ENCODE results near the gene TNFRSF8. TPM values are rescaled to one million over a fixed set of nuclear protein-coding genes. Genes with fewer than 3 reads are reported as not detected.

TNFRSF8 gene
- total RNA-seq, 1 donor from 2014 or later = 0.35 TPM

DNA sequence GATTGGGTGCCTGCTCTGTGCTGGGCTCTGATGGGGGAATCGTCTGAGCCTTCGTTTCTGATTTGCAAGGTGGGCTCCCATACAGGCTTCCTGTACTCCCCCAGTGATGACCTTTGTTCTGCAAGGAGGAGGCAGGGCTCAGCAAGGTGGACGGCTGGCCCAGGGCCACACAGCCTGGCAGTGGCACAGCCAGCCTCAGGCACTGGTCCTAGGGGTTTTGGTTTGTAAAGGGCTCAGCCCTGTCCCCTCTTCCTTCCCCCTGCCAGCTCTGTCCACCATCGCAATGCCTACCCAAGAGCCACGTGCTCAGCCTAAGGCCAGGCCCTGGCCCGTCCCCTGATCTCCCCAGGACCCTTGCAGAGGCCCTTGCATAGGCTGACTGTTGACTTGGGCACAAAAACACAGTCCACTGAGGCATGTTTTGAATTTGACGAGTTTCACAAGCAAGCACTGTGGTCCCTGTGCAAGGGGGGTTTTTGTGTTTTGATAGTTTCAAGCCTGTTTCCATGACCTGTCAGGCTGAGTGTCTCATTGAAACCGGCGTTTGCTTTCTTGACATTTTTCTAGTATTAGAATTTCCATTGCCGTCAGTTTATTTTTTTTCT is 64.2 kb downstream of the TNFRSF8 start:
- TF ChIP-seq, protein P1, sequence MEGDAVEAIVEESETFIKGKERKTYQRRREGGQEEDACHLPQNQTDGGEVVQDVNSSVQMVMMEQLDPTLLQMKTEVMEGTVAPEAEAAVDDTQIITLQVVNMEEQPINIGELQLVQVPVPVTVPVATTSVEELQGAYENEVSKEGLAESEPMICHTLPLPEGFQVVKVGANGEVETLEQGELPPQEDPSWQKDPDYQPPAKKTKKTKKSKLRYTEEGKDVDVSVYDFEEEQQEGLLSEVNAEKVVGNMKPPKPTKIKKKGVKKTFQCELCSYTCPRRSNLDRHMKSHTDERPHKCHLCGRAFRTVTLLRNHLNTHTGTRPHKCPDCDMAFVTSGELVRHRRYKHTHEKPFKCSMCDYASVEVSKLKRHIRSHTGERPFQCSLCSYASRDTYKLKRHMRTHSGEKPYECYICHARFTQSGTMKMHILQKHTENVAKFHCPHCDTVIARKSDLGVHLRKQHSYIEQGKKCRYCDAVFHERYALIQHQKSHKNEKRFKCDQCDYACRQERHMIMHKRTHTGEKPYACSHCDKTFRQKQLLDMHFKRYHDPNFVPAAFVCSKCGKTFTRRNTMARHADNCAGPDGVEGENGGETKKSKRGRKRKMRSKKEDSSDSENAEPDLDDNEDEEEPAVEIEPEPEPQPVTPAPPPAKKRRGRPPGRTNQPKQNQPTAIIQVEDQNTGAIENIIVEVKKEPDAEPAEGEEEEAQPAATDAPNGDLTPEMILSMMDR (conservative IDR thresholded peaks at IDR 0.05; ENCODE audit: low read depth, low read length) = no peak
- no peak overlapping the region for H3K4me3 ChIP-seq (ENCODE audit: low read depth, low read length)
- no peak for DNase-seq (ENCODE audit: low read depth)

DNA sequence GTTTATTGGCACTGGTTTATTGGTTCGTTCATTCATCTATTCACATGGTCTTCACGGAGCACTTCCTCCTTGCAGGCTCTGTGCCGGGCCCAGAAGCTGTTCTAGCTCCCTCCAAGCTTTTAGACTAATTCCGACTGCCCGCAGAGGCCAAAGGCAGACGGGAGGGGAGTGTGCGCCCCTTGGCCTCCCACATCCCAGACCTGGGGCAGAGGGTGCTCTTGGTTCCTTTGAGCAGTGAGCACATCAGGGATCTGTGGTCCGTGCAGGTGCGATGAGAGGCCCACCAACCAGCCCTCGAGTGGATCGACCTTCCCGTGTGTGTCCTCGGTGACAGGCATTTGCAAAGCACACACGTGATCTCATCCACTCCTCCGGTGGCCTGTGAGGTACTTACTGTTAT is 65.0 kb downstream of the TNFRSF8 start:
- DNase-seq (ENCODE audit: low read depth) = no peak
- TF ChIP-seq, protein P1 (conservative IDR thresholded peaks at IDR 0.05; ENCODE audit: low read depth, low read length) = no peak
- H3K4me3 ChIP-seq (ENCODE audit: low read depth, low read length) = no peak overlapping the region

DNA sequence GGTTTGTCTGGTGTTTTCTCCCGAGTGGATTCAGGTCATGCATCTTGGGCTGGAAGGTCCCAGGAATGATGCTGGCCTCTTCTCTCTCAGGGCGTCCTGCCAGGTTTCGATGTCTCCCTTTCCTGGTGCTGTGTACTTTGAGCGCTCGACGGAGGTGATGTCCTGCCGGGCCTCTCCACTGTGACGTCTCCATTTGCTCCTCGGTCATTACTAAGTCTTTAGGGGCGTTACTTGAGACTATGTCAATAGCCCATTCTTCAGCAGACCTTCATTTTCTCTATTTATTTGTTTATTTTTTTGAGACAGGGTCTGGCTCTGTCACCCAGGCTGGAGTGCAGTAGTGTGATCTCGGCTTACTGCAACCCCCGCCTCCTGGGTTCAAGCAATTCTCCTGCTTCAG is 66.5 kb downstream of the TNFRSF8 start:
- TF ChIP-seq, protein P1 (conservative IDR thresholded peaks at IDR 0.05; ENCODE audit: low read depth, low read length) = no peak
- DNase-seq (ENCODE audit: low read depth) = no peak
- no peak overlapping the region for H3K4me3 ChIP-seq (ENCODE audit: low read depth, low read length)

DNA sequence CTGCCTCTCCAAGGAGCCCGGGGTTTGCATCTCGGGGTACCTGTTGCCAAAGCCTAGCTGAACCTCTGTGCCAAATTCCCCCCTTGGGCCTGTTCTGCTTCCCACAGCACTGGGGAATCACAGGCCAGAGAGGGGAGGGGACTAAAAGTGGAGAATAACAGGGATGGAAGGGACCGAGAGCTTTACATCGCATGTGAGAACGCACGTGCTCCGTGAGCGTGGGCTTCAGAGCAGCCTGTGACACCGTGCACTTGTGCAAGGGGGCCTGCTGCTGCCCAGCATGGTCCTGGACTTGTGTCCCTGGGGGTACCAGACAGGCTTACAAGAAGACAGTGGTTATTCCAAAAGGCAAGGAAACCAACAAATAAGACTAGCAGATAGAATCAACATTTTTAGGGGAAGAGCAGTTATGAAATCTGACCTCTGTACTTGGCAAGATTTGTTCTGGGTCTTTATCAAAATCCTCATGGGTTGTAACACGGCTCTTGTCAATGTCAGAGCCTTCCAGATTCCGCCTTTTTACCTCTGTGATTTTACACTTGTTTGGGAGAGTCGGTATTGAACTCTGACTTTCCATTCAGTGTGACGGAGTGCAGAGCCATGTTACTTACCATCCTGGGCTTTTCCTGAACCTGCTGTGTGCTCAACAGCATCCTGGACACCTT is 67.5 kb downstream of the TNFRSF8 start:
- no peak overlapping the region for H3K4me3 ChIP-seq (ENCODE audit: low read depth, low read length)
- TF ChIP-seq, protein P1 (conservative IDR thresholded peaks at IDR 0.05; ENCODE audit: low read depth, low read length) = no peak
- no peak for DNase-seq (ENCODE audit: low read depth)

DNA sequence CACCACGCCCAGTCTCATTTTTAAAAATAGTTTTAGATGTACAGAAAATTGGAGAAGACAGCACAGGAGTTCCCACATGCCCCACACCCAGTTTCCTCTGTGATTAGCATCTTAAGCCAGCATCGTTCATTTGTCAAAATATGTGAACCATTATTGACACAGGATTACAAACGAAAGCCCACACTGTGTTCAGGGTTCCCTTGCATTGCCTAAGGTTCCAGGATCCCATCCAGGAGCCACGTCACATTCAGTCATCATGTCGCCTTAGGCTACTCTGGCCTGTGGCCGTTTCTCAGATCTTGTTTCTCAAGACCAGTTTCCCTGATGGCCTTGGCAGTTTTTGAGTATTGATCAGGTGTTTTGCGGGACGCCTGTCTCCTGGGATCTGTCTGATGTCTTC is 69.0 kb downstream of the TNFRSF8 start:
- TF ChIP-seq, protein P1 (conservative IDR thresholded peaks at IDR 0.05; ENCODE audit: low read depth, low read length) = no peak
- H3K4me3 ChIP-seq (ENCODE audit: low read depth, low read length) = no peak overlapping the region
- DNase-seq (ENCODE audit: low read depth) = no peak

DNA sequence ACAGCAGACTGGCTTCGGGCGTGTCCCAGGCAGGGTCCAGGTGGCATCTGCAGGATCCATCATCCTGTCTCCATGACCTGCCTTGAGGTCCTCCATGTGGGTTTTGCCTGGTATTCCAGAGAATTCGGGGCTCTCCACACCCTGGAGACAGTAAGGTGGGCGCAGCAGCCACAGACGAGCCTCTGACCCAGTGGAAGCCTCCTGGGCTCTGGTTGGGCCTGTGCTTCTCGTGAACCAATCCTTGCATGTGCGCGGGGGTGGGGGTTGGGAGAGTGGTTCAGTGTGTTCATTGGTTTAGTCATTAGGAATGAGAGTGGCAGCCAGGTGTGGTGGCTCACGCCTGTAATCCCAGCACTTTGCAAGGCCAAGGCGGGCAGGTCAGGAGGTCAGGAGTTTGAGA is 71.6 kb downstream of the TNFRSF8 start:
- no peak overlapping the region for H3K4me3 ChIP-seq (ENCODE audit: low read depth, low read length)
- no peak for DNase-seq (ENCODE audit: low read depth)
- TF ChIP-seq, protein P1 (conservative IDR thresholded peaks at IDR 0.05; ENCODE audit: low read depth, low read length) = no peak

DNA sequence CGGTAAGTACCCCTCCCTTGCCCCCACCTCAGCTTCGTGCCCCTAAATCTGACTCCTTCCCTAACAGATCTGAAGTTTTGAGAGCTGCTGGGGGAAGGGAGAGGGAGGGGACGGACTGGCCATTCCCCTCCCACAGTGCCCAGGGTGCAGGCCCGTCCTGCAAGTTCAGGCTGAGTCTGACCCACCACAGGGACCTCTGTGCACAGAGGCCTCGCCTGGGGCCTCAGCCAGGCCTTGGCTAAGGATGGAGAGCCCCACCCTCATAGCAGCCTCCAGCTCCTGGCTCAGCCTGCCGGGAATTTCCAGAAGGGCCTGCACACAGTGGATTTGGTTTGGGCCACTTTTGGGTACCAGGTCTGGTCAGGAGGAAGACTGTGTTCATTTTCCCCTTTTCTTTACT is 72.5 kb downstream of the TNFRSF8 start:
- no peak for DNase-seq (ENCODE audit: low read depth)
- no peak overlapping the region for H3K4me3 ChIP-seq (ENCODE audit: low read depth, low read length)
- TF ChIP-seq, protein P1 (conservative IDR thresholded peaks at IDR 0.05; ENCODE audit: low read depth, low read length) = no peak
